Measurements from ENCODE around the gene CRISPLD2.

CRISPLD2 gene

GRCh38 chr16:84825896-84826557 lies 6.2 kb downstream of the CRISPLD2 start:
- no peak overlapping the region for H3K4me3 ChIP-seq (ENCODE audit: low read depth, low read length)
- DNase-seq (ENCODE audit: low read depth) = no peak
- TF ChIP-seq CTCF (IDR thresholded peaks at IDR 0.05; ENCODE audit: low read depth, low read length, missing control alignments) = no peak

- no peak overlapping the region for H3K4me3 ChIP-seq (ENCODE audit: low read depth, low read length)
- DNase-seq (ENCODE audit: low read depth) = no peak
- no peak for TF ChIP-seq CTCF (IDR thresholded peaks at IDR 0.05; ENCODE audit: low read depth, low read length, missing control alignments)
These were observed 6.8 kb downstream of the CRISPLD2 start for GRCh38 chr16:84826558-84826941.

DNA sequence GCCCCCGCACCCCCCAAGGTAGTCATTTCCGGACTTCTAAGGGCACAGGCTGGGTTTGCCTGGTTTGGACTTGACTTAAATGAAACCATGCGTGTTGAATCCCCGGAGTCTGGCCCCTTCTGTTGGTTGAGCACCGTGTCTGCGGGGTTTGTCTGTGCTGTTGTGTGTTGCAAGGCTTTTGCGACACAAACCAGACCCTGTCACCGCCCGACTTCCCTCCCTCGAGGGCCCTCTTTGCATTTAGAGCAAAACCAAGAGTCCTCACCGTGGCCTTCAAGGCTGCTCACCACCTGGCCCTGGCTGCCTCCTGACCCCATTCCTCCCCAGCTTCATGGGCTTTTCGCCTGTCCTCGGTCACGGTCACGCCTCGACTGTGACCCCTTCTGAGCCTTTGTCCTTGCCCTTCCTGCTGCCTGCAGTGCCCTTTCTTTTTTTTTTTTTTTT lies 7.4 kb downstream of the CRISPLD2 start:
- no peak overlapping the region for H3K4me3 ChIP-seq (ENCODE audit: low read depth, low read length)
- no peak for TF ChIP-seq CTCF (IDR thresholded peaks at IDR 0.05; ENCODE audit: low read depth, low read length, missing control alignments)
- DNase-seq (ENCODE audit: low read depth) = no peak

GRCh38 chr16:84827897-84828296 lies 8.1 kb downstream of the CRISPLD2 start:
- DNase-seq (ENCODE audit: low read depth) = no peak
- no peak for TF ChIP-seq CTCF (IDR thresholded peaks at IDR 0.05; ENCODE audit: low read depth, low read length, missing control alignments)
- no peak overlapping the region for H3K4me3 ChIP-seq (ENCODE audit: low read depth, low read length)

- no peak overlapping the region for H3K4me3 ChIP-seq (ENCODE audit: low read depth, low read length)
- DNase-seq (ENCODE audit: low read depth) = no peak
- TF ChIP-seq CTCF (IDR thresholded peaks at IDR 0.05; ENCODE audit: low read depth, low read length, missing control alignments) = no peak
These were observed 8.5 kb downstream of the CRISPLD2 start for GRCh38 chr16:84828322-84828721.

DNA sequence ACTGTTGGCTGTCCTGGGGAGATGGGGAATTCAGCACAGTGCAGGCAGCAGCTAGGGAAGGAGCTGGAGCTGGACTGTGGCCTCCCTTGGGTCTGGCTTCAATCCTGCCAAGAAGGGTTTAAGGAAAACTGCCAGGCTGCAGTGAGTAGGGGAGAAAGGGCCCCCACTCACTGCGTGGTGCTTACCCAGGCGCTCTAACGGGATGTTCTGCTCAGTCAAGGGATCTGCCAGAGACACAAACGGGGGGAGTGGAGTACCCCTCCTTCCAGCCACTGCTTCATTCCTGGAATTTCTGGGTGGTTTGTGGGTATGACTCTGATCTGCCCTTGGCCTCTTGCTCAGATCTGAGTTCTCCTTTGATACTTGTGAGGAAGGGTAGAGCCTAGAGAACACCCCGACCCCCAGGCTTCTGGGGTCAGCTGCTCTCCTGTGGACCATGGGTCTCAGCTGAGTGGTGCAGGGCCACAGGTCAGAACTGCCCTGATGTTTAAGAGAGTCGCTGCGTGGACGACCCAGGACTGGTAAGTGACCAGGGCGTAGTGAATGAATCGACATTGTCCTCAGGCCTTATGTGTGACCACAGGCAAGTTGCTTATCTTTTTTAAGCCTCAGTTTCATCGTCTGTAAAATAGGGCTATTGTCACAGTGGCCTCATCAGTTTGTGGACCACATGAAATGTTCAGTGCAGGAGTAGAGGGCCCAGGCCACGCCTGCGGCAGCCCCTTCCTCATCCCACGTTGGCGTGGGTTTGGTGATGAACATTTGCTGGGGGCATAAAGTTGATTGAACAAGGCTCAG lies 9.6 kb downstream of the CRISPLD2 start:
- no peak overlapping the region for H3K4me3 ChIP-seq (ENCODE audit: low read depth, low read length)
- no peak for DNase-seq (ENCODE audit: low read depth)

More for the DNA sequence above, 9.6 kb downstream of the CRISPLD2 start:
- TF ChIP-seq CTCF (IDR thresholded peaks at IDR 0.05; ENCODE audit: low read depth, low read length, missing control alignments) = no peak
